ENCODE data around the gene IRAK1.
A peak's percentile ranks its signal among the peaks of the same experiment; 100 is the strongest.

Gene IRAK1

DNA sequence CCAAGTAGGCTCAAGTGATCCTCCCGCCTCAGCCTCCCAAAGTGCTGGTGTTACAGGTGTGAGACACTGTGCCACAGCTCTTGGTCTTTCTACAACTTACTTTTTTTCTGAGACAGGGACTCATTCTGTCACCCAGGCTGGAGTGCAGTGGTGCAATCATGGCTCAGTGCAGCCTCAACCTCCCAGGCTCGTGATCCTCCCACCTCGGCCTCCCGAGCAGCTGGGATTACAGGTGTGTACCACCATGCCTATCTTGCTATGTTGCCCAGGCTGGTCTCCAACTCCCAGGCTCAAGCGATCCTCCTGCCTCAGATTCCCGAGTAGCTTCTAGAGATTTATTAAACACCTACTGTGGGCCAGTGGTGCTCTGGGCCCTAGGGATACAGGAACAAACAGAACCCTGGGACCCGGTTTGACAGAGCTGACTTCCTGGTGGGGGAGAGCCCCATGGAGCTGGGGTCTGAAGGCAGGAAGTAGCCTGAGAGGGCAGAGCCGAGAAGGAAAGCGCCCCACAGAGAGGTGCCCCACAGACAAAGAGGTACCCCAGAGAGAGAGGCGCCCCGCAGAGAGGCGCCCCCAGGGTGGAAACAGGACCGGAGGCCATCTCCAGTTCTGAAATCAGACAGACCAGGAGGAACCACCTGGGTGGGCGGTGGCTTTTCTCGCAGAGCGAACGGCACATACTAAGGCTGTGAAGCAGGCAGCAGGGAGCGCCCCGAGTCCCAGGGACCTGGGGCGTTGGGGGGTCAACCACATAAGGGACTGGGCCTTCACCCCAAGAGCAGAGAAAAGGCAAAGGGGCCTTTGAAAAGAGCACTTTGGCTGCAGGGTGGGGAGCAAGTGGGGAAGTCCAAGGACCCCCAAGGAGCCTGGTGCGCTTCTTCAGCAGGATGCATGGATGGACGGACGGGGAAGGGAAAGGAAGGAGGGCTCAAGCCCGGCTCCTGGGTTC, 5.0 kb downstream of the IRAK1 start:
- H3K27ac ChIP-seq = no peak overlapping the region
- TF ChIP-seq ZFX (IDR thresholded peaks at IDR 0.05; ENCODE audit: borderline replicate concordance) = no peak
- TF ChIP-seq, protein P1, sequence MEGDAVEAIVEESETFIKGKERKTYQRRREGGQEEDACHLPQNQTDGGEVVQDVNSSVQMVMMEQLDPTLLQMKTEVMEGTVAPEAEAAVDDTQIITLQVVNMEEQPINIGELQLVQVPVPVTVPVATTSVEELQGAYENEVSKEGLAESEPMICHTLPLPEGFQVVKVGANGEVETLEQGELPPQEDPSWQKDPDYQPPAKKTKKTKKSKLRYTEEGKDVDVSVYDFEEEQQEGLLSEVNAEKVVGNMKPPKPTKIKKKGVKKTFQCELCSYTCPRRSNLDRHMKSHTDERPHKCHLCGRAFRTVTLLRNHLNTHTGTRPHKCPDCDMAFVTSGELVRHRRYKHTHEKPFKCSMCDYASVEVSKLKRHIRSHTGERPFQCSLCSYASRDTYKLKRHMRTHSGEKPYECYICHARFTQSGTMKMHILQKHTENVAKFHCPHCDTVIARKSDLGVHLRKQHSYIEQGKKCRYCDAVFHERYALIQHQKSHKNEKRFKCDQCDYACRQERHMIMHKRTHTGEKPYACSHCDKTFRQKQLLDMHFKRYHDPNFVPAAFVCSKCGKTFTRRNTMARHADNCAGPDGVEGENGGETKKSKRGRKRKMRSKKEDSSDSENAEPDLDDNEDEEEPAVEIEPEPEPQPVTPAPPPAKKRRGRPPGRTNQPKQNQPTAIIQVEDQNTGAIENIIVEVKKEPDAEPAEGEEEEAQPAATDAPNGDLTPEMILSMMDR (IDR thresholded peaks at IDR 0.05) = no peak

DNA sequence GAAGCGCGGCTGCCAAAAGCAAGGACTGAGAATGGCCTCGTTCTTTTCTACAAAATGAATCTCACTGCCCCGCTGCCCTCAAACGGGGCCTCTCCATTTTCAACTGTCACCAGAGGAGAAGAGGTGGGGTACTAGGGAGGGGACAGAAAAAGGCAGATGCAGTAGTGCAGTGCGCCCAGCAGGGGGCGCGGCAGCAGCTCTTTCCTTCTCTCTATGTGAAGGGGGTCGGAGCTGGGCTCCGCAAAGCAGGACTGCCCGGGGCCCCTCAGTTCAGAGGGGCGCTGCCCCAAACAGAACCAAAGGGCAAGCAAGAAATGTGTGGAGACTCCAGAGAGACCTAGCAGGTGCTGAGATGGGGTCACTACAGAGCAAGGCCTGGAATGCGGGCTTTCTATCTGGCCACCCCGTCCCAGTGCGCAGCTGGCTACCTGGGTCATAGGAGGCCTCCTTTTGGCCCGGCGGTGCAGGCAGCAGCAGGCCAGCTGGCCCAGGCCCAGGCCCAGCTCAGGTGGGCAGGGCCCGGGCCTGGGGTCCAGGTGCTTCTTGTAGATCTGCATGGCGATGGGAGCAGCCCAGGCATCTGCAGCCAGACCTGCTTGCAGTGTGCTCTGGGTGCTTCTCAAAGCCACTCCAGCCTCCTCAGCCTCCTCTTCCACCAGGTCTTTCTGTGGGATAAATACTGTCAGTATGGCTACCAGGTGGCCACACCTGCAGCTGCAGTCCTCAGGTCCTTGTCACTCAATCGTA, 5.9 kb downstream of the IRAK1 start:
- no peak overlapping the region for H3K27ac ChIP-seq
- TF ChIP-seq, protein P1 (IDR thresholded peaks at IDR 0.05) = peak; percentile 85
- no peak for TF ChIP-seq ZFX (IDR thresholded peaks at IDR 0.05; ENCODE audit: borderline replicate concordance)

DNA sequence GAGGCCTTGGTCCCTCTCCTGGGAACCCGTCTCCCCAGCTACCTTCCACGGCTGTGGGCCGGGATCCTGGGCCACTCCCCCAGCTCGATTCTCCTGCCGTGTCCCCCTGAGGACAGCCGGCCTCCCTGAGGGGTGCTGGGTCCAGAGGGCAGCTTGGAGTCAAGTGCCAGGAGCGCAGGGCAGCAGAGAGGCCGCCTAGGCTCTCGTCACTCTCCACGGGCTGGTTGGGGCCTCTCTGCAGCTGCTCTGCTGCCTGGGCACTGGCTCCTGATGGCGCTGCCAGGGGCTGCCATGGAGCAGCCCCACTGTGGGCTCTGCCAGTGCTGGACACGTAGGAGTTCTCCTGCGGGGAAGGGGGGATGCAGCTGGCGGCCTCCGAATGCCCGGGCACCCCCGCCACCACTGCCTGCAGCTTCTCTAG, 6.7 kb downstream of the IRAK1 start:
- no peak for TF ChIP-seq ZFX (IDR thresholded peaks at IDR 0.05; ENCODE audit: borderline replicate concordance)
- TF ChIP-seq, protein P1 (IDR thresholded peaks at IDR 0.05) = no peak
- H3K27ac ChIP-seq = no peak overlapping the region

DNA sequence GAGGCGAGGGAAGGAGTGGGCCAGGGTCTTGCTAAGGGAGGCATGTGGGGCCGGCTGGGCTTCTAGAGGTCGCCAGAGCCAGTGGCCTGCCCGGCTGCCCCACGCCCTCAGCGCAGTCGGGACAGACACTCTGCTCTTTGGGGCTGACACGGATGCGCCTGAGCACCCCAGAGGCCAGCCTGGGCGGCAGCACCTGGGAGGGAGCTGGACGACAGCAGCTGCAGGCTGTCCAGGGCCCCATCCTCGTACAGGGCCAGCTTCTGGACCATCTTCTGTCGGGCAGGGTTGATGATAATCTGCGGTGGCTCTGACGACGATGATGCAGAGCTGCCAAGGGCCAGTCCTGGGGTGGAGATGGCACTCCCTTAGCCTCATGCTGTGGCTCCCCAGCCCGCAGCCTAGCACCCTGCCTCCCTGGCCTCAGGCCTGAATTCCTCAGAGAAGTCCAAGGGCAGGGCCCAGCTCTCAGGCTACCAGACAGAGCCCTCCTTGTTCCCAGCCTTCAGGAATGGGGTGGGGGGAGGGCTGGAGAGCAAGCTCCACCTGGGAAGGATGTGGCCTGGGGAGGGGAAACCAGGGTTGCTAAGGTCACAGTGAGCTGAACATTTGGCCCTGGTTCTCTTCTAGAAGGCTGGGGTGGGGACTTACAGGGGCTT, 7.2 kb downstream of the IRAK1 start:
- TF ChIP-seq, protein P1 (IDR thresholded peaks at IDR 0.05) = no peak
- no peak for TF ChIP-seq ZFX (IDR thresholded peaks at IDR 0.05; ENCODE audit: borderline replicate concordance)
- H3K27ac ChIP-seq = no peak overlapping the region

DNA sequence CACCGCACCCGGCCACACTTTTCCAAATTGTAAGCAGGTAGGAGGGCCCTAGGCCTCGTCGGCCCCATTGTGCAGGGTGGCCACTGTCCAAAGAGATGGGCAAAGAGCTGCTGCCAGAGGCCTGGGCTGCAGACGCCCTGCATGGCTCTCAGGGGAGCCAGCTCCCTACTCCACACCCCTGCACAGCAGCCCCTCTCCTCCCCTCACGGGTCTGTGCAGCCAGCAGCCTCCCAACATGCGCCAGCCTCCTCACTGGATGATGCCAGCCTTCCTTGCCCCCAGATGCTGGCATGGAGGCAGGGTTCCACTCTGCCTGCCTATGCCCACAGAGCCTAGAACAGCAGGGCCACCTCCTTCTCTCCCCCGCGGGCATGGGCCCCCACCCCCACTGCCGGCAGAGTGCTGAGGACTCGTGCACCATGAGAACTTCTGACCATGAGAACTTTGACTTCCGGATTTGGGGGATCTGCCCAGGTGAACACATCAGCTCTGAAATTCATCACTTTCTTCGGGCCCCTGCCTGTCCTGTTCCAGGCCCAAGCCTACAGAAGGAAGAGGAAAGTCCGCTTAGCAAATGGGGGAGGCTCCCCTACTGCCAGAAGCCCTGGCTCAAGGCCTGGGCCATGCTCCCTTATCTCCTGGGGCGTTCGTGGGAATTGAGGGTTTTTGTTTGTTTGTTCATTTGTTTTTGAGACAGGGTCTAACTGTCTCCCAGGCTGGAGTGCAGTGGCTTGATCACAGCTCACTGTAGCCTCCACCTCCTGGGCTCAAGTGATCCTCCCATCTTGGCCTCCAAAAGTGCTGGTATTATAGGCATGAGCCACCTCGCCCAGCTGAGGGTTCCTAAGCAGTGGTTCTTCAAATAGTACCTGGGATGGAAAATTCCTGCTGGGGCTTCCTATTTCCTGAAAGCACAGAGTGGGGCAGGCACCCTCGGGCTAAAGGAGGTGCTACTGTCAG, 8.0 kb downstream of the IRAK1 start:
- H3K27ac ChIP-seq = no peak overlapping the region

More for the DNA sequence above, 8.0 kb downstream of the IRAK1 start:
- no peak for TF ChIP-seq ZFX (IDR thresholded peaks at IDR 0.05; ENCODE audit: borderline replicate concordance)
- TF ChIP-seq, protein P1 (IDR thresholded peaks at IDR 0.05) = no peak

All from 22Rv1 (cell line).